ENCODE results near the gene GYPC.

Gene GYPC

GRCh38 chr2:126650994-126651393, 5.0 kb upstream of the GYPC start:
- no peak for TF ChIP-seq ZNF8 (CRISPR knock-in tag; IDR thresholded peaks at IDR 0.05)
- TF ChIP-seq POU6F1 (CRISPR knock-in tag; IDR thresholded peaks at IDR 0.05; ENCODE audit: borderline replicate concordance, low read depth), result no peak
- no peak for TF ChIP-seq ZFP3 (CRISPR knock-in tag; IDR thresholded peaks at IDR 0.05)
- TF ChIP-seq ARNTL (CRISPR knock-in tag; IDR thresholded peaks at IDR 0.05; ENCODE audit: borderline replicate concordance, low read depth), result no peak
- TF ChIP-seq CSDC2 (CRISPR knock-in tag; IDR thresholded peaks at IDR 0.05), result no peak
- TF ChIP-seq ZFP30 (CRISPR knock-in tag; IDR thresholded peaks at IDR 0.05), result no peak
- TF ChIP-seq ZC3H10 (CRISPR knock-in tag; IDR thresholded peaks at IDR 0.05), result no peak
- no peak for TF ChIP-seq RARB (CRISPR knock-in tag; IDR thresholded peaks at IDR 0.05)
- TF ChIP-seq CREB5 (CRISPR knock-in tag; IDR thresholded peaks at IDR 0.05; ENCODE audit: low read depth), result no peak
- TF ChIP-seq TCF4 (CRISPR knock-in tag; IDR thresholded peaks at IDR 0.05; ENCODE audit: borderline replicate concordance), result no peak
- TF ChIP-seq GLIS3 (CRISPR knock-in tag; IDR thresholded peaks at IDR 0.05), result no peak
- no peak for TF ChIP-seq BACH2 (CRISPR knock-in tag; IDR thresholded peaks at IDR 0.05; ENCODE audit: borderline replicate concordance)
- ATAC-seq, result no peak

- TF ChIP-seq ZNF70 (CRISPR knock-in tag; IDR thresholded peaks at IDR 0.05) (no peak), ISL1 (CRISPR knock-in tag; IDR thresholded peaks at IDR 0.05) (no peak), ZC3H10 (CRISPR knock-in tag; IDR thresholded peaks at IDR 0.05) (no peak), CREB5 (CRISPR knock-in tag; IDR thresholded peaks at IDR 0.05; ENCODE audit: low read depth) (no peak), ESRRG (CRISPR knock-in tag; IDR thresholded peaks at IDR 0.05) (no peak), BACH2 (CRISPR knock-in tag; IDR thresholded peaks at IDR 0.05; ENCODE audit: borderline replicate concordance) (no peak), CSDC2 (CRISPR knock-in tag; IDR thresholded peaks at IDR 0.05) (no peak), CSRNP3 (CRISPR knock-in tag; IDR thresholded peaks at IDR 0.05) (no peak)
- no peak for ATAC-seq
Observed at GRCh38 chr2:126652323-126652891, 3.6 kb upstream of the GYPC start.

GRCh38 chr2:126653109-126653508, 2.8 kb upstream of the GYPC start:
- ATAC-seq, result no peak
- TF ChIP-seq BACH2 (CRISPR knock-in tag; IDR thresholded peaks at IDR 0.05; ENCODE audit: borderline replicate concordance) (no peak), GLIS3 (CRISPR knock-in tag; IDR thresholded peaks at IDR 0.05) (no peak), TOX (CRISPR knock-in tag; IDR thresholded peaks at IDR 0.05; ENCODE audit: borderline replicate concordance) (no peak), PPARA (CRISPR knock-in tag; IDR thresholded peaks at IDR 0.05; ENCODE audit: borderline replicate concordance) (no peak), CREB5 (CRISPR knock-in tag; IDR thresholded peaks at IDR 0.05; ENCODE audit: low read depth) (no peak), ARNTL (CRISPR knock-in tag; IDR thresholded peaks at IDR 0.05; ENCODE audit: borderline replicate concordance, low read depth) (no peak), TCF4 (CRISPR knock-in tag; IDR thresholded peaks at IDR 0.05; ENCODE audit: borderline replicate concordance) (no peak), ZNF8 (CRISPR knock-in tag; IDR thresholded peaks at IDR 0.05) (no peak), PATZ1 (CRISPR knock-in tag; IDR thresholded peaks at IDR 0.05; ENCODE audit: borderline replicate concordance) (no peak)

All from SK-N-SH treated with all-trans-retinoic acid at 6 μM for 48 hours (cell line).